Stimulated activated effector memory CD8-positive, alpha-beta T cell treated with anti-CD3 and anti-CD28 coated beads, Interleukin-12 subunit alpha, Interleukin-12 subunit beta, amount 100 ng/mL, for 72 hours (primary cell): ENCODE data around the gene CYB561.

ENCODE experiments used
- ATAC-seq: fragments of 150-1000 bp; cut with Tn5 transposase; 2 replicates; pipeline ENCODE4 v1.10.0; 2021
- DNase-seq, 2 donors: peaks; one replicate each; pipeline ENCODE4 v3.0.0; 2021 to 2022; ENCODE audit warnings: low spot score in 2 of 2
- H3K27ac Mint-ChIP-seq: one replicate; pipeline ENCODE4 v1.8.0; 2022; ENCODE audit warnings: mild to moderate bottlenecking, mixed read lengths
- H3K36me3 Mint-ChIP-seq: one replicate; pipeline ENCODE4 v1.8.0; 2022; ENCODE audit warnings: mild to moderate bottlenecking, mixed read lengths
- H3K4me1 Mint-ChIP-seq: one replicate; pipeline ENCODE4 v1.8.0; 2022; ENCODE audit warnings: mixed read lengths
- H3K4me3 Mint-ChIP-seq: one replicate; pipeline ENCODE4 v1.8.0; 2022; ENCODE audit warnings: mild to moderate bottlenecking, mixed read lengths
- H3K9me3 Mint-ChIP-seq: one replicate; pipeline ENCODE4 v1.8.0; 2022; ENCODE audit warnings: mixed read lengths

Gene CYB561

DNA sequence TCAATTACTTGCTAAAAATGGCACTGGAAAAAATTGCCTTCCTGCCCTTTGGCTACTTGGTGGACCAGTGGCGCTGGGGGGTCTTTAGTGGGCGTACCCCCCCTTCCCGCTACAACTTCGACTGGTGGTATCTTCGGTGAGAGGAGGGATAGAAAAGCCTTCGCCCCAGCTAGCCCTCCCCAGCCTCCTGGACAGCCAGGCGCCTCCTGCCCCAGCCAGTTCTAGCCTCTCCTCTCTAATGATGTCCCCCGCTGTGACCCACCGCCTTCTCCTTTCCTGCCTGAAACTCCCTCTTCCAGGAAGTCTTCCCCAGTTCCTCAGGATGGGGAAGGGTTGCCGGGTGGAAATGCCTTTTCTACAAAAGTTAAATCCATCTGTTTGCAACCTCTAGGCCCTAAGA, 36.9 kb upstream of the CYB561 start:
- ATAC-seq (no peak), DNase-seq (no peak)
- Mint-ChIP-seq H3K4me3 (no peak overlapping the region), H3K27ac (peak overlapping the region; percentile 24), H3K36me3 (no peaks in the 10 kb centered on the region), H3K9me3 (no peaks in the 10 kb centered on the region), H3K4me1 (peaks cover 9% of the 10 kb centered on the region)

GRCh38 chr17:63482509-63482908, 36.4 kb upstream of the CYB561 start:
- peak overlapping the region; percentile 53 for H3K27ac Mint-ChIP-seq

DNA sequence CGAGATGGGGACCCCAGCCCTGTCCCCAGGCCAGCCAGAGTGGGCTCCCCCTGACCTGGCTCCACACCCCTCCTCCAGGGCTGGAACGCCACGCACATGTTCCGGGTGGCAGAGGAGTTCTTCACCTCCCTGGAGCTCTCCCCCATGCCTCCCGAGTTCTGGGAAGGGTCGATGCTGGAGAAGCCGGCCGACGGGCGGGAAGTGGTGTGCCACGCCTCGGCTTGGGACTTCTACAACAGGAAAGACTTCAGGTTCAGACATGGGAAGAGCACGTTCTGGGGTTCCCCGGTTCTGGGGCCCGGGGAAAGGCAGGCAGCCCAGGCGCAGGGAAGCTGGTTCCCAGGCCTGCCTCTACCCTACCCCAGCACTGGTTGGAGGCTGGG, 35.4 kb upstream of the CYB561 start:
- peaks cover 16% of the 10 kb centered on the region for H3K4me1 Mint-ChIP-seq
- no peak for ATAC-seq

More at GRCh38 chr17:63482509-63482908, 36.4 kb upstream of the CYB561 start:
- ATAC-seq: no peak
- Mint-ChIP-seq H3K4me3 (no peak overlapping the region), H3K9me3 (no peaks in the 10 kb centered on the region), H3K36me3 (no peaks in the 10 kb centered on the region), H3K4me1 (peaks cover 14% of the 10 kb centered on the region)
- no peak for DNase-seq

GRCh38 chr17:63480826-63481487, 34.9 kb upstream of the CYB561 start:
- Mint-ChIP-seq H3K4me3 (no peak overlapping the region), H3K9me3 (no peaks in the 10 kb centered on the region), H3K27ac (no peak overlapping the region), H3K36me3 (no peaks in the 10 kb centered on the region), H3K4me1 (peaks cover 16% of the 10 kb centered on the region)
- DNase-seq (no peak), ATAC-seq (no peak)

More for the DNA sequence above, 35.4 kb upstream of the CYB561 start:
- Mint-ChIP-seq H3K36me3 (no peaks in the 10 kb centered on the region), H3K9me3 (no peaks in the 10 kb centered on the region), H3K4me3 (no peak overlapping the region), H3K27ac (no peak overlapping the region)
- DNase-seq: no peak

- DNase-seq: no peak
- H3K4me3 Mint-ChIP-seq: no peak overlapping the region
- H3K27ac Mint-ChIP-seq: no peak overlapping the region
- H3K9me3 Mint-ChIP-seq: no peaks in the 10 kb centered on the region
- peaks cover 22% of the 10 kb centered on the region for H3K4me1 Mint-ChIP-seq
- ATAC-seq: no peak
- H3K36me3 Mint-ChIP-seq: no peaks in the 10 kb centered on the region
Measured at GRCh38 chr17:63480192-63480784, 34.2 kb upstream of the CYB561 start.

DNA sequence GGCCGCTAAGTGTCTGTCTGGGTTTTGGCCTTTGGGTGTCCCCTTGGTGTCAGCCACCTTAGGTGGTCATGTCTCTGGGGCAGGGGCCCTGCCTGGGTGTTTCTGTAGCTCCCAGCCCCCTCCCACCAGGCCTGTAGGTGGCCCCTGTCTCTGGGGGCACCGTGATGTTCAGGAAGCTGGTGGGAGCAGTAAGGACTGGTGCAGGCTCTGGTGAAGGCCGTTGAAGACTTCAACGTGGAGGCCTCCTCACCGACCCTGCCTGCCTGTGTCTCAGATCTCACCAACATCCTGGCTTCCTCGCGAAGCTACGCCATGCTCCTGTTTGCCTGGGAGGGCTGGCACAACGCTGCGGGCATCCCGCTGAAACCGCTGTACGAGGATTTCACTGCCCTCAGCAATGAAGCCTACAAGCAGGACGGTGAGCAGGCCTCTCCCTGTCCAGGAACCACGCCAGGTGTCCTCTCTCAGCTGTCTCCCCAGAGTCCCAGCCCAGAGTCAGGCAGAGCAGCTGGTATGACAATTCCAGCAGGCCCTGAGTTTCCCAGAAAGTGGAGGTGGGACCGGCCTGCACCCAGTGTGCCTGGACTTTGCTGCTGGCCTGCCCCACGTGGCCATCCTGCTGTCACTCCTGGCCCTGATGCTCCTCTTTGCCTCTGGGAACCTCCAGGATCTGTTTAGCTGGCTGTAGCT, 33.5 kb upstream of the CYB561 start:
- ATAC-seq: no peak

DNA sequence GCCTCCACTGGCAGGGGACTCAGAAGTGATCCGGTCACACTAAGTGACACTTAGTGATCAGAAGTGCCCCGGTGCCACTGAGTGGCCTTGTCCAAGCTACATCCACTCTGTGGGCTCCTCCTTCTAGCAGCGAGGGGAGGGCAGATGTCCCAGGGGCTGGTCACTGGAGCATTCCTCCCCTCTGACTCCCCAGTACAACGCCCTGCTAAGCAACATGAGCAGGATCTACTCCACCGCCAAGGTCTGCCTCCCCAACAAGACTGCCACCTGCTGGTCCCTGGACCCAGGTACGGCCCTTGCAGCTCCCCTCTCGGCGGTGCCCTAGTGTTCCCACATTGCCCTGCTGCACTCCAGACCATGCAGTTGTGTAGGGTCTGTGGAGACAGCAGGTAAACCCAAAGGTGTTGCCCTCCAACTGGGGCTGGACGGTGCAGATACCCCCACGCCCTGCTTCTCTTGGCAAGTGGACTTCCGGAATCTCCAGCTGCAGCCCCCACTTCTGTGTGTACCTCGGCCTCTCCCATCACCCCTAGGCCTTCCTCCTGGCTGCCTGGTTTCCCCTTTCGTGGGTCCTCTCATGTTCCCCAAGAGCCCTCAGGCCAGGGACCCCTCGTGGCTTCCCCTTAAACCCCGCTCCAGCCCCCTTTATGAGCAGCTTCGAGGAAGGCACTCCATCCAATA, 32.8 kb upstream of the CYB561 start:
- Mint-ChIP-seq H3K4me1 (peaks cover 25% of the 10 kb centered on the region), H3K36me3 (no peaks in the 10 kb centered on the region), H3K27ac (no peak overlapping the region), H3K9me3 (no peaks in the 10 kb centered on the region), H3K4me3 (peak overlapping the region; percentile 76)
- ATAC-seq: peak; percentile 87
- DNase-seq: peak; percentile 56 to 86

More for the DNA sequence above, 33.5 kb upstream of the CYB561 start:
- H3K36me3 Mint-ChIP-seq: no peaks in the 10 kb centered on the region
- H3K27ac Mint-ChIP-seq: no peak overlapping the region
- no peak for DNase-seq
- H3K4me1 Mint-ChIP-seq: peaks cover 25% of the 10 kb centered on the region
- no peaks in the 10 kb centered on the region for H3K9me3 Mint-ChIP-seq
- H3K4me3 Mint-ChIP-seq: no peak overlapping the region

- Mint-ChIP-seq H3K27ac (peak overlapping the region; percentile 20), H3K9me3 (no peaks in the 10 kb centered on the region), H3K4me1 (peaks cover 25% of the 10 kb centered on the region), H3K36me3 (no peaks in the 10 kb centered on the region), H3K4me3 (peak overlapping the region; percentile 76)
- ATAC-seq: peak; percentile 24
- DNase-seq: no peak
Measured at GRCh38 chr17:63477480-63478440, 31.7 kb upstream of the CYB561 start.

GRCh38 chr17:63476854-63477479, 30.9 kb upstream of the CYB561 start, which contains the start of gene ACE:
ACE (plus strand) TSS chr17:63477061; CDS start chr17:63477095, 34 bp downstream.
- Mint-ChIP-seq H3K27ac (peak within 1 kb of the TSS; percentile 20), H3K4me3 (peak within 1 kb of the TSS; percentile 76), H3K36me3 (no peaks in the 10 kb centered on the region), H3K4me1 (peaks cover 25% of the 10 kb centered on the region), H3K9me3 (no peaks in the 10 kb centered on the region)
- peak; percentile 64 for ATAC-seq
- peak in 1 of 2 donors; percentile 56 for DNase-seq

DNA sequence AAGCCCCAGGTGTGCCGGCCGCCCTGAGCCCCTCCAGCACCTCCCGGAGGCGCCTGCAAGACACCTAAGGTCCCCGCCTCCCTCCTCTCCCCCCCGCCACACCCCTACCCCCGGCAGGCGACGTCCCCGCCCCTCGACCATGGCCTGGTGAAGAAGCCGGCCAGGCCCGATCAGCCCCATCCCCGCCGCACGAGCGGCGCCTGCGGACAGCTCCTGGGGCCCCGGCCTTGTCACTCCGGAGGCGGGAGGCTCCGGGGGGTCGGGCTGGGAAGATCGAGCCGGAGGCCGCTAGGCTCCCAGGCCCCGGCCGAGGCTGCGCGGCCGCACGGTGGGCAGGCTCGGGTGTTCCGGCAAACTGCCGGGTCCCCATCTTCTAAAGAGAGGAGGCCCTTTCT, 30.4 kb upstream of the CYB561 start:
- Mint-ChIP-seq H3K4me1 (peaks cover 25% of the 10 kb centered on the region), H3K36me3 (no peaks in the 10 kb centered on the region), H3K27ac (no peak overlapping the region), H3K4me3 (peak overlapping the region; percentile 76), H3K9me3 (no peaks in the 10 kb centered on the region)
- ATAC-seq (peak; percentile 29), DNase-seq (peak in 1 of 2 donors; percentile 57)

- H3K27ac Mint-ChIP-seq: no peak overlapping the region
Measured at GRCh38 chr17:63475491-63476412, 29.6 kb upstream of the CYB561 start.

DNA sequence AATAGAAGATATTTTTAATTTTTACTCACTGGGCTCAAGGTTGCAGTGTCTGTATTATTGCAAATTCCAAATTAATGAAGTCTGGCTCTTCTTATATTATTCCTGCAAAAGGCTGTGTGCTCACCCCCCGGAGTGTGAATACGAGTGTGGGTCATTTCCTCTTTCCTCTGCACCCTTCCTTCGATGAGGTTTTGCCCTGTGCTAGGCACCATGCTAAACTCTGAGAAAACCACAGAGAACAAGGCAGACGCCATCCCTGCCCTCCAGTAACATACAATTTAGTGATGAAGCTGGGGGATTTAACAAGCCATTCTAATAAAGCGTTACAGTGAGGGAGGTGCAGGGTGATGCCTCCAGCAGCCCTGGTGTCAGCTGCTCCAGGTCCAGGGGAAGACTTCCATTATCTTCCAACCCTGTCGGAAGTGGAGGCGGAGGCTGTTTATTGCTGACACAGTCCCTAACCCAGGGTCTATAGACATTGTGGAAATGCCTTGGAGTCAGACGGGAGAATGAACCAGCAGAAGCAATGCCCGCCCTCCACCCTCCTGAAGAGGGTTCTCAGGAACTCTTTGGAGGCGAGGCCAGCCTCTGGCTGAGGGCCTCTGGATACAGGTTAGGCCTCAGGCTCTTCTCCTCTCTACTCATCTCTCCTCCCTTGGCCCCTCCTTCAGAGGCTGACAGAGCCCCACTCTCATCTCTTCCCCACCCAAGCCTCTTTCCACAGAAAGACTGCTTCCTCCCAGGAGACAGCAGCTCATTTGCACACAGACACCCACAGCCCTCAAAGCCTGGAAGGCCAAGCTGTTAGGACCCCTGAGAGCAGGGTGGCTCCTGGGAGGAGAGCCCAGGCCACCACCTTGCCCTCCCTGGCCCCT, 28.7 kb upstream of the CYB561 start:
- no peaks in the 10 kb centered on the region for H3K36me3 Mint-ChIP-seq
- no peak for DNase-seq
- no peak overlapping the region for H3K27ac Mint-ChIP-seq
- H3K4me1 Mint-ChIP-seq: peaks cover 25% of the 10 kb centered on the region
- no peak for ATAC-seq
- H3K4me3 Mint-ChIP-seq: no peak overlapping the region
- no peaks in the 10 kb centered on the region for H3K9me3 Mint-ChIP-seq

More at GRCh38 chr17:63475491-63476412, 29.6 kb upstream of the CYB561 start:
- Mint-ChIP-seq H3K4me3 (peak overlapping the region; percentile 76), H3K9me3 (no peaks in the 10 kb centered on the region), H3K4me1 (peaks cover 25% of the 10 kb centered on the region), H3K36me3 (no peaks in the 10 kb centered on the region)
- DNase-seq (no peak), ATAC-seq (no peak)
